ENCODE measurements around the gene NIP7. TPM values are rescaled to one million over a fixed set of nuclear protein-coding genes. Genes with fewer than 3 reads are reported as not detected.

Gene NIP7
- total and polyA plus RNA-seq, 2 donors (not counting 3 experiments of a cell fraction or from before 2014, with no cell fraction given) = 8.8 to 46.8 TPM

DNA sequence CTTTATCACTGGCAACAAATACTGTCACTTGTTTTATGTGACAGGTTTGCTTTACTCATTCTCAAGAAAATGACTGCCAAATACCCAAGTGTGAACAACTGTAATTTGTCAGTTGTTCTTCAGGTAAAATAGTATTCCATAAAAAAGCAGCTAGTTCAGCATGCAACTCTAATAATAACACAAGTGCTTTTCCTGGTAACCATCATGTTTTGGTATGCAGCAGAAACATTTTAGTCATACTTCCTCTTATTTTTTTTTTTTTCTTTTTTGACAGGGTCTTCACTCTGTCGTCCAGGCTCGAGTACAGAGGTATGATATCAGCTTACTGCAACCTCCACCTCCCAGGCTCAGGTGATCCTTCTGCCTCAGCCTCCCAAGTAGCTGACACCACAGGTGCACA lies 41.7 kb downstream of the NIP7 start:
- peak; percentile 73 for DNase-seq (ENCODE audit: low read depth, low spot score)
- ChIA-PET POLR2A (interaction anchor here (1.0 kb wide), 1 partner anchor 23 kb away, joined by 4 read pairs; no protein-coding TSS in a partner anchor), CTCF (interaction anchor here (0.9 to 1.6 kb wide), 8 partner anchors 9 to 386 kb away, joined by 3 to 9 read pairs (median 4); no protein-coding TSS in a partner anchor)
- H3K4me2 ChIP-seq (ENCODE audit: insufficient read depth, low read length) = peak overlapping the region; percentile 37
- H3K9ac ChIP-seq (replicated peaks; ENCODE audit: extremely low read depth, insufficient read depth, low read length) = peak overlapping the region; percentile 41
- peaks cover 40% of the 10 kb centered on the region for H3K4me1 ChIP-seq (ENCODE audit: control insufficient read depth, extremely low read depth, insufficient read depth, low read length)
- H3K79me2 ChIP-seq (ENCODE audit: control insufficient read depth, insufficient read depth, low read length) = peaks cover 35% of the 10 kb centered on the region
- H4K20me1 ChIP-seq (replicated peaks; ENCODE audit: control insufficient read depth, extremely low read depth, insufficient read depth, low read length) = peaks cover 4% of the 10 kb centered on the region
- H3K27me3 ChIP-seq (ENCODE audit: control insufficient read depth in 2 of 2, insufficient read depth in 2 of 2, low read length in 2 of 2) = no peaks in the 10 kb centered on the region
- FAIRE-seq = peak; percentile 44
- TF ChIP-seq, protein P1, sequence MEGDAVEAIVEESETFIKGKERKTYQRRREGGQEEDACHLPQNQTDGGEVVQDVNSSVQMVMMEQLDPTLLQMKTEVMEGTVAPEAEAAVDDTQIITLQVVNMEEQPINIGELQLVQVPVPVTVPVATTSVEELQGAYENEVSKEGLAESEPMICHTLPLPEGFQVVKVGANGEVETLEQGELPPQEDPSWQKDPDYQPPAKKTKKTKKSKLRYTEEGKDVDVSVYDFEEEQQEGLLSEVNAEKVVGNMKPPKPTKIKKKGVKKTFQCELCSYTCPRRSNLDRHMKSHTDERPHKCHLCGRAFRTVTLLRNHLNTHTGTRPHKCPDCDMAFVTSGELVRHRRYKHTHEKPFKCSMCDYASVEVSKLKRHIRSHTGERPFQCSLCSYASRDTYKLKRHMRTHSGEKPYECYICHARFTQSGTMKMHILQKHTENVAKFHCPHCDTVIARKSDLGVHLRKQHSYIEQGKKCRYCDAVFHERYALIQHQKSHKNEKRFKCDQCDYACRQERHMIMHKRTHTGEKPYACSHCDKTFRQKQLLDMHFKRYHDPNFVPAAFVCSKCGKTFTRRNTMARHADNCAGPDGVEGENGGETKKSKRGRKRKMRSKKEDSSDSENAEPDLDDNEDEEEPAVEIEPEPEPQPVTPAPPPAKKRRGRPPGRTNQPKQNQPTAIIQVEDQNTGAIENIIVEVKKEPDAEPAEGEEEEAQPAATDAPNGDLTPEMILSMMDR (IDR thresholded peaks at IDR 0.05; ENCODE audit: extremely low read depth in 1 of 2, insufficient read depth in 1 of 2, low read depth in 1 of 2, low read length in 2 of 2) = no peak
- peak; percentile 69 for TF ChIP-seq JUN (IDR thresholded peaks at IDR 0.05; ENCODE audit: borderline replicate concordance, insufficient read depth, insufficient read length, low read depth)
- TF ChIP-seq EZH2 (IDR thresholded peaks at IDR 0.05; ENCODE audit: borderline replicate concordance, low read depth, low read length, severe bottlenecking) = no peak
- peak; percentile 39 for TF ChIP-seq FOS (IDR thresholded peaks at IDR 0.05; ENCODE audit: borderline replicate concordance, insufficient read depth, low read length)
- no peak for TF ChIP-seq POLR2AphosphoS5 (IDR thresholded peaks at IDR 0.05; ENCODE audit: insufficient read depth, low read depth, low read length)
- H3K27ac ChIP-seq (ENCODE audit: insufficient read depth, low read depth, low read length) = peak overlapping the region; percentile 85
- dilution Hi-C loops (cut with MboI; ENCODE audit: extremely low pct_ligation_motif_present, low sequenced_read_pairs) (no loop called here), intact Hi-C loops (cut with micrococcal nuclease) (no loop called here)
- no TSS peak for BruUV-seq (replicated peaks)
- H2AFZ ChIP-seq (ENCODE audit: low read depth, low read length) = no peak overlapping the region
- H3K9me1 ChIP-seq (replicated peaks; ENCODE audit: control insufficient read depth, extremely low read depth, insufficient read depth, low read length) = no peaks in the 10 kb centered on the region
- peaks cover 4 to 9% of the 10 kb centered on the region in 2 experiments for H3K36me3 ChIP-seq (ENCODE audit: control insufficient read depth in 2 of 2, extremely low read depth in 1 of 2, insufficient read depth in 2 of 2, low read length in 2 of 2)
- H3K9me3 ChIP-seq (replicated peaks; ENCODE audit: control insufficient read depth, insufficient read depth, low read length) = no peaks in the 10 kb centered on the region
- no peak overlapping the region for H3K4me3 ChIP-seq (replicated peaks in 1 of 3; ENCODE audit: insufficient read depth in 1 of 3, low read depth in 1 of 3, low read length in 3 of 3)
